ENCODE measurements around the gene CA5B. TPM values are rescaled to one million over a fixed set of nuclear protein-coding genes. Genes with fewer than 3 reads are reported as not detected.
"Not testable (repeated sequence)": the region's sequence is repeated elsewhere in the genome, so short reads cannot be mapped to it uniquely, and the experiment has no call there.

CA5B gene
- total and polyA plus RNA-seq, 7 experiments from 2014 or later = 16.4 to 64.6 (median 50.1) TPM

GRCh38 chrX:15704273-15704672 is 33.8 kb upstream of the CA5B start:
- H3K9me3 ChIP-seq (ENCODE audit: control insufficient read depth in 2 of 3, low read length in 3 of 3); H3K9me3 Mint-ChIP-seq; CTCF ChIA-PET; H3K27me3 ChIP-seq (ENCODE audit: control insufficient read depth in 2 of 2, insufficient read depth in 2 of 2, low read length in 2 of 2); H3K27ac Mint-ChIP-seq; H3K4me3 ChIP-seq (ENCODE audit: low read length); H3K27ac ChIP-seq (ENCODE audit: low read depth, low read length); H3K4me1 ChIP-seq (ENCODE audit: control insufficient read depth in 2 of 2, insufficient read depth in 2 of 2, low read length in 2 of 2); H3K4me3 Mint-ChIP-seq; POLR2A ChIA-PET; H3K27me3 Mint-ChIP-seq; intact Hi-C loops (cut with micrococcal nuclease); H3K36me3 ChIP-seq (ENCODE audit: control insufficient read depth in 2 of 3, insufficient read depth in 3 of 3, low read length in 3 of 3); H3K4me1 Mint-ChIP-seq; ATAC-seq; DNase-seq: not testable (repeated sequence)
- H3K36me3 Mint-ChIP-seq = peaks cover 0 to 27% (median 1%) of the 10 kb centered on the region in 5 donors

GRCh38 chrX:15714529-15714928 is 23.5 kb upstream of the CA5B start:
- no peaks in the 10 kb centered on the region for H3K36me3 ChIP-seq (ENCODE audit: control insufficient read depth in 2 of 3, insufficient read depth in 3 of 3, low read length in 3 of 3)
- DNase-seq (no peak), ATAC-seq (no peak)
- no peaks in the 10 kb centered on the region for H3K27me3 ChIP-seq (ENCODE audit: control insufficient read depth in 2 of 2, insufficient read depth in 2 of 2, low read length in 2 of 2)
- H3K4me3 ChIP-seq (ENCODE audit: low read length) = no peak overlapping the region
- H3K9me3 ChIP-seq (ENCODE audit: control insufficient read depth in 2 of 3, low read length in 3 of 3) = no peaks in the 10 kb centered on the region
- intact Hi-C loops (cut with micrococcal nuclease) = no loop called here
- Mint-ChIP-seq H3K4me1 (peaks cover 0 to 4% (median 0%) of the 10 kb centered on the region in 7 donors), H3K36me3 (peaks cover 0 to 39% (median 6%) of the 10 kb centered on the region in 5 donors), H3K27ac (no peak overlapping the region), H3K9me3 (peaks cover 0 to 2% (median 0%) of the 10 kb centered on the region in 11 donors), H3K27me3 (no peaks in the 10 kb centered on the region), H3K4me3 (no peak overlapping the region)
- POLR2A ChIA-PET = interaction anchor here (0.7 kb wide), 1 partner anchor 1156 kb away, joined by 3 read pairs; no protein-coding TSS in a partner anchor
- H3K4me1 ChIP-seq (ENCODE audit: control insufficient read depth in 2 of 2, insufficient read depth in 2 of 2, low read length in 2 of 2) = no peaks in the 10 kb centered on the region
- no peak overlapping the region for H3K27ac ChIP-seq (ENCODE audit: low read depth, low read length)
- CTCF ChIA-PET = no interaction called here

GRCh38 chrX:15718283-15718970 is 19.6 kb upstream of the CA5B start:
- Histone ChIP-seq H3K36me3 (ENCODE audit: control insufficient read depth in 2 of 3, insufficient read depth in 3 of 3, low read length in 3 of 3) (no peaks in the 10 kb centered on the region), H3K4me1 (ENCODE audit: control insufficient read depth in 2 of 2, insufficient read depth in 2 of 2, low read length in 2 of 2) (no peaks in the 10 kb centered on the region), H3K27ac (ENCODE audit: low read depth, low read length) (no peak overlapping the region), H3K4me3 (ENCODE audit: low read length) (no peak overlapping the region), H3K27me3 (ENCODE audit: control insufficient read depth in 2 of 2, insufficient read depth in 2 of 2, low read length in 2 of 2) (no peaks in the 10 kb centered on the region), H3K9me3 (ENCODE audit: control insufficient read depth in 2 of 3, low read length in 3 of 3) (no peaks in the 10 kb centered on the region)
- DNase-seq (no peak), ATAC-seq (no peak)
- peaks cover 0 to 4% (median 0%) of the 10 kb centered on the region in 7 donors for H3K4me1 Mint-ChIP-seq
- H3K4me3 Mint-ChIP-seq = no peak overlapping the region
- peaks cover 0 to 32% (median 6%) of the 10 kb centered on the region in 5 donors for H3K36me3 Mint-ChIP-seq
- ChIA-PET CTCF (no interaction called here), POLR2A (no interaction called here)
- intact Hi-C loops (cut with micrococcal nuclease) = no loop called here
- peaks cover 0 to 2% (median 0%) of the 10 kb centered on the region in 11 donors for H3K9me3 Mint-ChIP-seq
- H3K27ac Mint-ChIP-seq = no peak overlapping the region
- no peaks in the 10 kb centered on the region for H3K27me3 Mint-ChIP-seq

GRCh38 chrX:15719324-15719968 is 18.6 kb upstream of the CA5B start:
- H3K27me3 Mint-ChIP-seq = no peaks in the 10 kb centered on the region
- intact Hi-C loops (cut with micrococcal nuclease) = no loop called here
- ATAC-seq = no peak
- no peak overlapping the region for H3K4me3 Mint-ChIP-seq
- peaks cover 0 to 29% (median 1%) of the 10 kb centered on the region in 5 donors for H3K36me3 Mint-ChIP-seq
- no peaks in the 10 kb centered on the region for H3K36me3 ChIP-seq (ENCODE audit: control insufficient read depth in 2 of 3, insufficient read depth in 3 of 3, low read length in 3 of 3)
- ChIA-PET CTCF (no interaction called here), POLR2A (no interaction called here)
- no peak overlapping the region for H3K27ac Mint-ChIP-seq
- no peaks in the 10 kb centered on the region for H3K9me3 ChIP-seq (ENCODE audit: control insufficient read depth in 2 of 3, low read length in 3 of 3)
- H3K4me1 ChIP-seq (ENCODE audit: control insufficient read depth in 2 of 2, insufficient read depth in 2 of 2, low read length in 2 of 2) = no peaks in the 10 kb centered on the region
- no peaks in the 10 kb centered on the region for H3K9me3 Mint-ChIP-seq
- no peak overlapping the region for H3K27ac ChIP-seq (ENCODE audit: low read depth, low read length)
- H3K27me3 ChIP-seq (ENCODE audit: control insufficient read depth in 2 of 2, insufficient read depth in 2 of 2, low read length in 2 of 2) = no peaks in the 10 kb centered on the region
- H3K4me1 Mint-ChIP-seq = peaks cover 0 to 4% (median 0%) of the 10 kb centered on the region in 7 donors
- H3K4me3 ChIP-seq (ENCODE audit: low read length) = no peak overlapping the region
- no peak for DNase-seq

- Mint-ChIP-seq H3K9me3 (no peaks in the 10 kb centered on the region), H3K4me1 (peaks cover 0 to 4% (median 0%) of the 10 kb centered on the region in 7 donors), H3K27me3 (no peaks in the 10 kb centered on the region), H3K27ac (peak overlapping the region in 1 of 9 donors; percentile 10), H3K36me3 (peaks cover 0 to 17% (median 1%) of the 10 kb centered on the region in 5 donors), H3K4me3 (no peak overlapping the region)
- intact Hi-C loops (cut with micrococcal nuclease) = no loop called here
- DNase-seq = no peak
- H3K9me3 ChIP-seq (ENCODE audit: control insufficient read depth in 2 of 3, low read length in 3 of 3) = no peaks in the 10 kb centered on the region
- H3K27me3 ChIP-seq (ENCODE audit: control insufficient read depth in 2 of 2, insufficient read depth in 2 of 2, low read length in 2 of 2) = no peaks in the 10 kb centered on the region
- no peaks in the 10 kb centered on the region for H3K36me3 ChIP-seq (ENCODE audit: control insufficient read depth in 2 of 3, insufficient read depth in 3 of 3, low read length in 3 of 3)
- H3K27ac ChIP-seq (ENCODE audit: low read depth, low read length) = no peak overlapping the region
- H3K4me1 ChIP-seq (ENCODE audit: control insufficient read depth in 2 of 2, insufficient read depth in 2 of 2, low read length in 2 of 2) = no peaks in the 10 kb centered on the region
- ChIA-PET CTCF (no interaction called here), POLR2A (no interaction called here)
- no peak for ATAC-seq
- H3K4me3 ChIP-seq (ENCODE audit: low read length) = no peak overlapping the region
These were observed 16.2 kb upstream of the CA5B start for GRCh38 chrX:15721911-15722310.

- Mint-ChIP-seq H3K27ac (peak overlapping the region in 1 of 9 donors; percentile 15), H3K36me3 (peaks cover 0 to 8% (median 1%) of the 10 kb centered on the region in 5 donors), H3K9me3 (no peaks in the 10 kb centered on the region), H3K4me1 (peaks cover 0 to 2% (median 0%) of the 10 kb centered on the region in 7 donors), H3K27me3 (no peaks in the 10 kb centered on the region), H3K4me3 (no peak overlapping the region)
- Histone ChIP-seq H3K4me1 (ENCODE audit: control insufficient read depth in 2 of 2, insufficient read depth in 2 of 2, low read length in 2 of 2) (no peaks in the 10 kb centered on the region), H3K27ac (ENCODE audit: low read depth, low read length) (no peak overlapping the region), H3K9me3 (ENCODE audit: control insufficient read depth in 2 of 3, low read length in 3 of 3) (no peaks in the 10 kb centered on the region), H3K27me3 (ENCODE audit: control insufficient read depth in 2 of 2, insufficient read depth in 2 of 2, low read length in 2 of 2) (no peaks in the 10 kb centered on the region), H3K4me3 (ENCODE audit: low read length) (no peak overlapping the region), H3K36me3 (ENCODE audit: control insufficient read depth in 2 of 3, insufficient read depth in 3 of 3, low read length in 3 of 3) (no peaks in the 10 kb centered on the region)
- ChIA-PET CTCF (interaction anchor here (0.8 kb wide), 1 partner anchor 14 kb away, joined by 3 read pairs; the partner anchor contains the start of gene CA5B), POLR2A (interaction anchor here (0.5 kb wide), 1 partner anchor 560 kb away, joined by 3 read pairs; no protein-coding TSS in a partner anchor)
- DNase-seq (no peak), ATAC-seq (no peak)
- intact Hi-C loops (cut with micrococcal nuclease) = no loop called here
These were observed 14.1 kb upstream of the CA5B start for GRCh38 chrX:15723887-15724517.
